Erythroblast (primary cell): ENCODE measurements around the gene PAK5.

Source experiments
- GATA1 ChIP-seq: IDR thresholded peaks from 2 replicates; pipeline ENCODE4 v1.6.1; 2011; ENCODE audit warnings: low read depth, mild to moderate bottlenecking, control low read depth, low read length, moderate library complexity
- POLR2A ChIP-seq: IDR thresholded peaks from 2 replicates; pipeline ENCODE4 v1.6.1; 2011; ENCODE audit warnings: mild to moderate bottlenecking, low read length

GRCh38 chr20:9600562-9600961 is 238.3 kb downstream of the PAK5 start:
- TF ChIP-seq POLR2A (no peak), GATA1 (no peak)
